Panc1 (cell line): Measurements from ENCODE around the gene TULP1.

Experiments used
- CTCF ChIP-seq: fragments of 450-650 bp; IDR thresholded peaks from 2 replicates; pipeline ENCODE4 v1.5.1; 2017; ENCODE audit warnings: mild to moderate bottlenecking
- POLR2AphosphoS5 ChIP-seq: IDR thresholded peaks from 2 replicates; pipeline ENCODE4 v1.6.1; 2012; ENCODE audit warnings: mild to moderate bottlenecking, low read depth, low read length, moderate library complexity
- REST ChIP-seq, 2 experiments: IDR thresholded peaks; 2 replicates each; pipeline ENCODE4 v1.6.1; 2011 to 2012; ENCODE audit warnings: low read depth in 2 of 2, control low read depth in 1 of 2, low read length in 1 of 2, mild to moderate bottlenecking in 1 of 2, moderate library complexity in 1 of 2; ENCODE audit not compliant: insufficient read depth in 1 of 2
- SIN3A ChIP-seq: IDR thresholded peaks from 2 replicates; pipeline ENCODE4 v1.6.1; 2012; ENCODE audit warnings: low read depth, mild to moderate bottlenecking, low read length, moderate library complexity, borderline replicate concordance; ENCODE audit not compliant: insufficient read depth

- no peak for TF ChIP-seq CTCF
- no peak for TF ChIP-seq SIN3A
- no peak for TF ChIP-seq POLR2AphosphoS5
- no peak for TF ChIP-seq REST (IDR thresholded peaks at IDR 0.05; ENCODE audit: insufficient read depth in 1 of 2, low read depth in 2 of 2, low read length in 1 of 2)
Observed at GRCh38 chr6:35561113-35561512, 48.4 kb upstream of the TULP1 start.
